ENCODE results near the gene DIS3L2. TPM values are rescaled to one million over a fixed set of nuclear protein-coding genes. Genes with fewer than 3 reads are reported as not detected.

DIS3L2 gene
- total RNA-seq, 1 experiment from 2014 or later = 28.5 TPM

DNA sequence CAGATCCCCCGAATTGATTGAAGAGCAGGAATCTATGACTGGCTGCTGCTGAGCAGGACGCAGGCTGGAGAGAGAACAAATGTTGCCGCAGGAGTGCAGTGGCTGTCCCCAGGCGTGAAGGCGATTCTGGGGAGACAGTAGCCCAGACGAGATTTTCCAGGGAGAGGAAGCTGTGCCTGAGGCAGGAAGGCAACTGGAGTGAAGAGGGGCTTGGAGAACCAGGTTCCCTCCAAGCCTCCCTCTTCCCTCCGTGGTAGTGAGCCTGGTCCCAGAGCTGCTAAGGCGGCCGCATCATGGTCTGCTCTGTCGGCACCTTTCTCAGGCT lies 34.0 kb upstream of the DIS3L2 start:
- no peak for DNase-seq (ENCODE audit: low spot score)

More for the DNA sequence above, 34.0 kb upstream of the DIS3L2 start:
- no peak overlapping the region for H3K27ac Mint-ChIP-seq
- peaks cover 15% of the 10 kb centered on the region for H3K4me1 Mint-ChIP-seq
- H3K9me3 Mint-ChIP-seq = no peaks in the 10 kb centered on the region
- ChIA-PET POLR2A (no interaction called here), CTCF (interaction anchor here (1.1 to 7.4 kb wide), 6 partner anchors 21 to 512 kb away, joined by 3 to 80 read pairs (median 40); no protein-coding TSS in a partner anchor)
- no peaks in the 10 kb centered on the region for H3K36me3 Mint-ChIP-seq
- peaks cover 58% of the 10 kb centered on the region for H3K27me3 Mint-ChIP-seq (ENCODE audit: low read depth)
- no peak for ATAC-seq
- H3K4me3 Mint-ChIP-seq = peak overlapping the region; percentile 74
- TF ChIP-seq, protein P1, sequence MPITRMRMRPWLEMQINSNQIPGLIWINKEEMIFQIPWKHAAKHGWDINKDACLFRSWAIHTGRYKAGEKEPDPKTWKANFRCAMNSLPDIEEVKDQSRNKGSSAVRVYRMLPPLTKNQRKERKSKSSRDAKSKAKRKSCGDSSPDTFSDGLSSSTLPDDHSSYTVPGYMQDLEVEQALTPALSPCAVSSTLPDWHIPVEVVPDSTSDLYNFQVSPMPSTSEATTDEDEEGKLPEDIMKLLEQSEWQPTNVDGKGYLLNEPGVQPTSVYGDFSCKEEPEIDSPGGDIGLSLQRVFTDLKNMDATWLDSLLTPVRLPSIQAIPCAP (CRISPR knock-in tag; IDR thresholded peaks at IDR 0.05) = no peak
- TF ChIP-seq, protein P2, sequence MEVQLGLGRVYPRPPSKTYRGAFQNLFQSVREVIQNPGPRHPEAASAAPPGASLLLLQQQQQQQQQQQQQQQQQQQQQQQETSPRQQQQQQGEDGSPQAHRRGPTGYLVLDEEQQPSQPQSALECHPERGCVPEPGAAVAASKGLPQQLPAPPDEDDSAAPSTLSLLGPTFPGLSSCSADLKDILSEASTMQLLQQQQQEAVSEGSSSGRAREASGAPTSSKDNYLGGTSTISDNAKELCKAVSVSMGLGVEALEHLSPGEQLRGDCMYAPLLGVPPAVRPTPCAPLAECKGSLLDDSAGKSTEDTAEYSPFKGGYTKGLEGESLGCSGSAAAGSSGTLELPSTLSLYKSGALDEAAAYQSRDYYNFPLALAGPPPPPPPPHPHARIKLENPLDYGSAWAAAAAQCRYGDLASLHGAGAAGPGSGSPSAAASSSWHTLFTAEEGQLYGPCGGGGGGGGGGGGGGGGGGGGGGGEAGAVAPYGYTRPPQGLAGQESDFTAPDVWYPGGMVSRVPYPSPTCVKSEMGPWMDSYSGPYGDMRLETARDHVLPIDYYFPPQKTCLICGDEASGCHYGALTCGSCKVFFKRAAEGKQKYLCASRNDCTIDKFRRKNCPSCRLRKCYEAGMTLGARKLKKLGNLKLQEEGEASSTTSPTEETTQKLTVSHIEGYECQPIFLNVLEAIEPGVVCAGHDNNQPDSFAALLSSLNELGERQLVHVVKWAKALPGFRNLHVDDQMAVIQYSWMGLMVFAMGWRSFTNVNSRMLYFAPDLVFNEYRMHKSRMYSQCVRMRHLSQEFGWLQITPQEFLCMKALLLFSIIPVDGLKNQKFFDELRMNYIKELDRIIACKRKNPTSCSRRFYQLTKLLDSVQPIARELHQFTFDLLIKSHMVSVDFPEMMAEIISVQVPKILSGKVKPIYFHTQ (CRISPR knock-in tag; IDR thresholded peaks at IDR 0.05) = no peak
- TF ChIP-seq SP1 (CRISPR knock-in tag; conservative IDR thresholded peaks at IDR 0.05) (no peak), JUN (CRISPR knock-in tag; IDR thresholded peaks at IDR 0.05) (no peak), ZNF263 (CRISPR knock-in tag; IDR thresholded peaks at IDR 0.05; ENCODE audit: low read depth) (no peak)
- TF ChIP-seq, protein P3, sequence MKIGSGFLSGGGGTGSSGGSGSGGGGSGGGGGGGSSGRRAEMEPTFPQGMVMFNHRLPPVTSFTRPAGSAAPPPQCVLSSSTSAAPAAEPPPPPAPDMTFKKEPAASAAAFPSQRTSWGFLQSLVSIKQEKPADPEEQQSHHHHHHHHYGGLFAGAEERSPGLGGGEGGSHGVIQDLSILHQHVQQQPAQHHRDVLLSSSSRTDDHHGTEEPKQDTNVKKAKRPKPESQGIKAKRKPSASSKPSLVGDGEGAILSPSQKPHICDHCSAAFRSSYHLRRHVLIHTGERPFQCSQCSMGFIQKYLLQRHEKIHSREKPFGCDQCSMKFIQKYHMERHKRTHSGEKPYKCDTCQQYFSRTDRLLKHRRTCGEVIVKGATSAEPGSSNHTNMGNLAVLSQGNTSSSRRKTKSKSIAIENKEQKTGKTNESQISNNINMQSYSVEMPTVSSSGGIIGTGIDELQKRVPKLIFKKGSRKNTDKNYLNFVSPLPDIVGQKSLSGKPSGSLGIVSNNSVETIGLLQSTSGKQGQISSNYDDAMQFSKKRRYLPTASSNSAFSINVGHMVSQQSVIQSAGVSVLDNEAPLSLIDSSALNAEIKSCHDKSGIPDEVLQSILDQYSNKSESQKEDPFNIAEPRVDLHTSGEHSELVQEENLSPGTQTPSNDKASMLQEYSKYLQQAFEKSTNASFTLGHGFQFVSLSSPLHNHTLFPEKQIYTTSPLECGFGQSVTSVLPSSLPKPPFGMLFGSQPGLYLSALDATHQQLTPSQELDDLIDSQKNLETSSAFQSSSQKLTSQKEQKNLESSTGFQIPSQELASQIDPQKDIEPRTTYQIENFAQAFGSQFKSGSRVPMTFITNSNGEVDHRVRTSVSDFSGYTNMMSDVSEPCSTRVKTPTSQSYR (CRISPR knock-in tag; IDR thresholded peaks at IDR 0.05) = no peak
- TF ChIP-seq, protein P4, sequence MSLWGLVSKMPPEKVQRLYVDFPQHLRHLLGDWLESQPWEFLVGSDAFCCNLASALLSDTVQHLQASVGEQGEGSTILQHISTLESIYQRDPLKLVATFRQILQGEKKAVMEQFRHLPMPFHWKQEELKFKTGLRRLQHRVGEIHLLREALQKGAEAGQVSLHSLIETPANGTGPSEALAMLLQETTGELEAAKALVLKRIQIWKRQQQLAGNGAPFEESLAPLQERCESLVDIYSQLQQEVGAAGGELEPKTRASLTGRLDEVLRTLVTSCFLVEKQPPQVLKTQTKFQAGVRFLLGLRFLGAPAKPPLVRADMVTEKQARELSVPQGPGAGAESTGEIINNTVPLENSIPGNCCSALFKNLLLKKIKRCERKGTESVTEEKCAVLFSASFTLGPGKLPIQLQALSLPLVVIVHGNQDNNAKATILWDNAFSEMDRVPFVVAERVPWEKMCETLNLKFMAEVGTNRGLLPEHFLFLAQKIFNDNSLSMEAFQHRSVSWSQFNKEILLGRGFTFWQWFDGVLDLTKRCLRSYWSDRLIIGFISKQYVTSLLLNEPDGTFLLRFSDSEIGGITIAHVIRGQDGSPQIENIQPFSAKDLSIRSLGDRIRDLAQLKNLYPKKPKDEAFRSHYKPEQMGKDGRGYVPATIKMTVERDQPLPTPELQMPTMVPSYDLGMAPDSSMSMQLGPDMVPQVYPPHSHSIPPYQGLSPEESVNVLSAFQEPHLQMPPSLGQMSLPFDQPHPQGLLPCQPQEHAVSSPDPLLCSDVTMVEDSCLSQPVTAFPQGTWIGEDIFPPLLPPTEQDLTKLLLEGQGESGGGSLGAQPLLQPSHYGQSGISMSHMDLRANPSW (CRISPR knock-in tag; conservative IDR thresholded peaks at IDR 0.05; ENCODE audit: low read depth) = no peak
- TF ChIP-seq, protein P5, sequence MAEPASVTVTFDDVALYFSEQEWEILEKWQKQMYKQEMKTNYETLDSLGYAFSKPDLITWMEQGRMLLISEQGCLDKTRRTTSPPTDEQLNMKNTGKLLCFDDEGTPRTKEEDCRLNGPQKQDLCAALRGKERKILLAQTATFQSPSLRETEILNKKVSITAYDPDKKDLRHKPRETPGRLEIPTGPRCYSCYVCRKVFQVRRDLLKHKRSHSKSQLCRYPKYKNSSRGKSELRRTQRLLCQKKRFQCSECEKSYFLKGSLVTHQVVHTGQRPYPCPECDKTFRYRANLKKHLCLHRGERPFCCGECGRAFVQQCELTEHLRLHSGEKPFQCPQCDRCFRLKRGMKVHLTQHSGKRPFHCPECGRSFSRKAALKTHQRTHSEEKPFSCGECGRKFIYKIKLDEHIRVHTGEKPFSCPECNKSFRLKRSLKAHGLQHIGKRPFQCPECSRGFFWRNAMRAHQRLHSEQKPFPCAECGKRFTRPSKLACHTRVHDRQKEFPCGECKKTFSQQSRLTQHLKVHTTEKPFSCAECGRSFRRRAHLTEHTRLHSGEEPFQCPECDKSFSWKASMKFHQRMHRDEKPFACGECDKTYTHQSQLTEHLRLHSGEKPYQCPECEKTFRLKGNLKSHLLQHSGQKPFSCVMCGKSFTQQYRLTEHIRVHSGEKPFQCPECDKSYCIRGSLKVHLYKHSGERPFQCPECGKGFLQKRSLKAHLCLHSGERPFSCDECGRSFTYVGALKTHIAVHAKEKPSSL (CRISPR knock-in tag; conservative IDR thresholded peaks at IDR 0.05) = no peak
- TF ChIP-seq, protein P6, sequence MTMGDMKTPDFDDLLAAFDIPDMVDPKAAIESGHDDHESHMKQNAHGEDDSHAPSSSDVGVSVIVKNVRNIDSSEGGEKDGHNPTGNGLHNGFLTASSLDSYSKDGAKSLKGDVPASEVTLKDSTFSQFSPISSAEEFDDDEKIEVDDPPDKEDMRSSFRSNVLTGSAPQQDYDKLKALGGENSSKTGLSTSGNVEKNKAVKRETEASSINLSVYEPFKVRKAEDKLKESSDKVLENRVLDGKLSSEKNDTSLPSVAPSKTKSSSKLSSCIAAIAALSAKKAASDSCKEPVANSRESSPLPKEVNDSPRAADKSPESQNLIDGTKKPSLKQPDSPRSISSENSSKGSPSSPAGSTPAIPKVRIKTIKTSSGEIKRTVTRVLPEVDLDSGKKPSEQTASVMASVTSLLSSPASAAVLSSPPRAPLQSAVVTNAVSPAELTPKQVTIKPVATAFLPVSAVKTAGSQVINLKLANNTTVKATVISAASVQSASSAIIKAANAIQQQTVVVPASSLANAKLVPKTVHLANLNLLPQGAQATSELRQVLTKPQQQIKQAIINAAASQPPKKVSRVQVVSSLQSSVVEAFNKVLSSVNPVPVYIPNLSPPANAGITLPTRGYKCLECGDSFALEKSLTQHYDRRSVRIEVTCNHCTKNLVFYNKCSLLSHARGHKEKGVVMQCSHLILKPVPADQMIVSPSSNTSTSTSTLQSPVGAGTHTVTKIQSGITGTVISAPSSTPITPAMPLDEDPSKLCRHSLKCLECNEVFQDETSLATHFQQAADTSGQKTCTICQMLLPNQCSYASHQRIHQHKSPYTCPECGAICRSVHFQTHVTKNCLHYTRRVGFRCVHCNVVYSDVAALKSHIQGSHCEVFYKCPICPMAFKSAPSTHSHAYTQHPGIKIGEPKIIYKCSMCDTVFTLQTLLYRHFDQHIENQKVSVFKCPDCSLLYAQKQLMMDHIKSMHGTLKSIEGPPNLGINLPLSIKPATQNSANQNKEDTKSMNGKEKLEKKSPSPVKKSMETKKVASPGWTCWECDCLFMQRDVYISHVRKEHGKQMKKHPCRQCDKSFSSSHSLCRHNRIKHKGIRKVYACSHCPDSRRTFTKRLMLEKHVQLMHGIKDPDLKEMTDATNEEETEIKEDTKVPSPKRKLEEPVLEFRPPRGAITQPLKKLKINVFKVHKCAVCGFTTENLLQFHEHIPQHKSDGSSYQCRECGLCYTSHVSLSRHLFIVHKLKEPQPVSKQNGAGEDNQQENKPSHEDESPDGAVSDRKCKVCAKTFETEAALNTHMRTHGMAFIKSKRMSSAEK (CRISPR knock-in tag; IDR thresholded peaks at IDR 0.05; ENCODE audit: borderline replicate concordance) = no peak
- TF ChIP-seq, protein P7, sequence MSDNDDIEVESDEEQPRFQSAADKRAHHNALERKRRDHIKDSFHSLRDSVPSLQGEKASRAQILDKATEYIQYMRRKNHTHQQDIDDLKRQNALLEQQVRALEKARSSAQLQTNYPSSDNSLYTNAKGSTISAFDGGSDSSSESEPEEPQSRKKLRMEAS (CRISPR knock-in tag; IDR thresholded peaks at IDR 0.05) = no peak
- TF ChIP-seq, protein P8, sequence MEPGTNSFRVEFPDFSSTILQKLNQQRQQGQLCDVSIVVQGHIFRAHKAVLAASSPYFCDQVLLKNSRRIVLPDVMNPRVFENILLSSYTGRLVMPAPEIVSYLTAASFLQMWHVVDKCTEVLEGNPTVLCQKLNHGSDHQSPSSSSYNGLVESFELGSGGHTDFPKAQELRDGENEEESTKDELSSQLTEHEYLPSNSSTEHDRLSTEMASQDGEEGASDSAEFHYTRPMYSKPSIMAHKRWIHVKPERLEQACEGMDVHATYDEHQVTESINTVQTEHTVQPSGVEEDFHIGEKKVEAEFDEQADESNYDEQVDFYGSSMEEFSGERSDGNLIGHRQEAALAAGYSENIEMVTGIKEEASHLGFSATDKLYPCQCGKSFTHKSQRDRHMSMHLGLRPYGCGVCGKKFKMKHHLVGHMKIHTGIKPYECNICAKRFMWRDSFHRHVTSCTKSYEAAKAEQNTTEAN (CRISPR knock-in tag; IDR thresholded peaks at IDR 0.05) = no peak
- TF ChIP-seq, protein P9, sequence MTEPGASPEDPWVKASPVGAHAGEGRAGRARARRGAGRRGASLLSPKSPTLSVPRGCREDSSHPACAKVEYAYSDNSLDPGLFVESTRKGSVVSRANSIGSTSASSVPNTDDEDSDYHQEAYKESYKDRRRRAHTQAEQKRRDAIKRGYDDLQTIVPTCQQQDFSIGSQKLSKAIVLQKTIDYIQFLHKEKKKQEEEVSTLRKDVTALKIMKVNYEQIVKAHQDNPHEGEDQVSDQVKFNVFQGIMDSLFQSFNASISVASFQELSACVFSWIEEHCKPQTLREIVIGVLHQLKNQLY (CRISPR knock-in tag; IDR thresholded peaks at IDR 0.05) = no peak

Data from WTC11 (cell line).